MV-4-11 (cell line): ENCODE results near the gene IL5.
"Not testable (repeated sequence)": the region's sequence is repeated elsewhere in the genome, so short reads cannot be mapped to it uniquely, and the experiment has no call there.

ENCODE experiments used
- DNase-seq: peaks from one replicate; lab custom pipeline; 2025; lab: John Stamatoyannopoulos, UW

IL5 gene

DNA sequence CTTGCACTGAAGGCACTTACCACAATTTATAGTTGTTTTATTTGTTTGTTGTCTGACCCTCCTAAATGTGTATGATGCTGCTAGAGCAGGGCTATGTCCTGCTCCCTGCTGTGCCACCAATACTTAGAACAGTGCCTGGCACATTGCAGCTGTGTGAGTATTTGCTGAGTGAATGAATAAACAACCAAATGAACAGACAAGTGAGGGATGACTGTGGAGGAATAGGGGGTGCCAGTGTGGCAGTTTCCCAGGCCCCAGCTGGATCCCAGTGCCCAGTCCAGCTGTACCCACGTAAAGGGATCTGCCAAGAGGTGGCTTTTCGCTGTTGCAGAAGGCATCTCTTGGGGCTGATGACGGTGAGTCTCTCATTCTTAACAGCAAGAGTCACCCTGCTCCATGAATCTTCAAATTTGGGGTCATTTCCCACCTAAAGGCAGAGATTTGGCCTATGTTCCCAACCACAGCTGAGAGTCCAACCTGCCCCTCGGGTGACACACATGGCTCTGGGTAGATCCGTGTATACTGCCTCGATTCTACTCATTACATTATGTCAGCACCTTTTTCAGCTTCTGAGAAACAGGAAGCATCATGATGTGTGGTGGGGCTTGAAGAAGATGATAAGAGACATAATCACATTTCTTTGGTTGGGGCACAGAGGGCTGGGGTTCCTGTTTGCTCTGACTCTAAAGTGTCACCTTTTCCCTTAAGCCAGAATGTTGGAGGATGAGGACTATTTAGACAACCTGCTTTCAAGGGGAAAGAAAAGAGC is 14.3 kb downstream of the IL5 start:
- DNase-seq, result peak; percentile 9

DNA sequence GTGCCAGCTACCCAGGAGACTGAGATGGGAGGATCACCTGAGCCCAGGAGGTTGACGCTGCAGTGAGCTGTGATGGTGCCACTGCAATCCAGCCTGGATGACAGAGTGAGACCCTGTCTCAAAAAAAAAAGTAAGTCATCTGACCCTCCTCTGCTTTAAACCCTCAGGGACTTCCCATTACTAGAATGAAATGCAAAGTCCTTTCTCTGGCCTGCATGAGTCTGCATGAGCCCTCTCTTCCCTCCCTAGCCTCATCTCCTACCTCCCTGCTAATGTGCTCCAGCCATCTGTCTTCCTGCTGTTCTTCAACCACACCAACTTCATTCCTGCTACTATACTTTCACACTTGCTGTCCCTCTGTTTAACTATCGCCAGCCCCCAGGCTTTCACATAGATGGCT is 15.3 kb downstream of the IL5 start:
- no peak for DNase-seq

DNA sequence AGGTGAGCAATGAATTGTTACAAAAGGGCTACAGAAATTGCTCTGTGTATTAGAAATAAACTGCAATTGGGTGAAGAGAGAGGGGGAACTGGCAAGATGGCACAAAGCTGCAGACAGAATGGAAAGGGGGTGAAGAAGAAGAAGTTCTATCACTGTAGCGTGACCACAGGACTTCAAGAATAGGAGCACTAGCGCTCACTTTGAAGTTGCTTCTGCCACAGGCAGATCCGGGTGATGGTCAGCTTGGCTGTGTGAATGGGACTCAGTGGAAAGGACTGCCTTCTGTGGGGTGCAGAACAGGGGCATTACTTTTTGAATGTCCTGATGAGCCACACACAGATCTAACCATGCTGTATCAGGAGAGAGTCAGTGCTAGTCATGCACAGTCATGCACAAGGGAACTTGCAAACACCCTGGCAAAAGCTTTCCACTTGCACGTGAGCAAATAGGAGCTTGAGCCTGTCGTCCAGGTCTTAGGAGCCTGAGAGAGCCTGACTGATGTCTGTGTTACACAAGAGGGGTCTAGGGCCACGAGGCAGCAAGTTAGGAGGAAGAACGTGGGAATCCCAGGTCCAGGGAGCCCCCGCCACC is 16.3 kb downstream of the IL5 start:
- DNase-seq, result no peak

DNA sequence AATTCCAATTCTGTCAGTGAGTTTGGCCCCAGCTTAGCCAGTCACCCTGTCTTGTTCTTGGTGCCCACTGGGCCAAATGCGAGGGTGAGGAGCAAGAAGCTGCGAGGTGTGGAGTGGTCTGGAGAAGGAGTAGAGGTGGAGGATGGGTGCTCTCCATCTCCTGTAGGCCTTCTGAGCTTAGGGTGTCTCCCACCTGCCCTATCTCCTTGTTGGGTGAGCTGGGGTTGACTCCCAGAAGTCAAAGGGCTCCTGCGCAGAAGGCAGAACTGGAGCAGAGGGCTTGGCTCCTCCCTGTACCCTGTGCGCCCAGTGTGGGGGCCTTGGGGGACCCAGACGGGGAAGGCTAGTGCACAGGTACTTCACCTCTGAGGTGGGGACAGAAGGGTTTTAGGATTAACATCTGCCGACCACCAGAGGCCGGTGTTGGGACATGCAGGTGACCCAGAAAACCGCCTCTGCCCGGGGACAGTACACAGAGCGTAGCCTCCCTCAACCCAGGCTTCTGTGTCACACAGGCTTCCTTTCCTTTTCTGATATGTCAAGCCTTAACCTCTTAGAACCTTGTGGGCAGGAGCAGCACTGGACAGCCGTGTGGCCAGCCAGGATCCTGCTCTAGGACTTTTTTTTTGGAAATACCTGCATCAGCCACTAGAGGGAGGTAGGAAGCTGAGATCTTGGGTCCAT is 16.9 kb downstream of the IL5 start:
- DNase-seq, result peak; percentile 49

DNA sequence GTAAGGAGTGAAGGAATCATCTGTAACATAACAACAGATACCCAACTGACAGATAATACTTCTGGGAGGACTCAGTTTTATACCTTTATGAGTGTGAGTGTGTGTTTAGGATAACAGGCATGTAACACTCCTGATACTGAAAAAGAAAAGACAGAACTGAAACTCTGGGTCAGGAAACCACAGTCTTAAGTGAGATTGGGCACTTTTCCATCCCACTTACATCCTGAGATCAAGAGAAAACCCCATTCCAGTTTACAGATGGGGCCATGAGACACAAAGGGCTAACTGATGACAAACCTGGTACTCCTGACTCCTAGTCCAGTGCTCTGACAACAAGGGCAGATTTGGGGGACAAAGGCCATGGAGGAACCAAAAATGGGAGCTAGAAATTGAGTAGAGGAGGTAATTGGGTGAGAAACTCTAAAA is 18.0 kb downstream of the IL5 start:
- peak; percentile 96 for DNase-seq

DNA sequence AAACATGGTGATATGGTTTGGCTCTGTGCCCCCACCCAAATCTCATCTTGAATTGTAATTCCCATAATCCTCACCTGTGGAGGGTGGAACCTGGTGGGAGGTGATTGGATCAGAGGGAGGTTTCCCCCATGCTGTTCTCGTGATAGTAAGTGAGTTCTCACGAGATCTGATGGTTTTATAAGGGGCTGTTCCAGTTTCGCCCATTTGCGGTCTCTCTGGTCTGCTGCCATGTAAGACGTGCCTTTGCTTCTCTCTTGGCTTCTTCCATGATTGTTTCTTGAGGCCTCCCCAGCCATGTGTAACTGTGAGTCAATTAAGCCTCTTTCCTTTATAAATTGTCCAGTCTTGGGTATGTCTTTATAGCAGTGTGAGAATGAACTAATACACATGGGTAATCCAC is 18.4 kb downstream of the IL5 start:
- DNase-seq, result peak; percentile 65

DNA sequence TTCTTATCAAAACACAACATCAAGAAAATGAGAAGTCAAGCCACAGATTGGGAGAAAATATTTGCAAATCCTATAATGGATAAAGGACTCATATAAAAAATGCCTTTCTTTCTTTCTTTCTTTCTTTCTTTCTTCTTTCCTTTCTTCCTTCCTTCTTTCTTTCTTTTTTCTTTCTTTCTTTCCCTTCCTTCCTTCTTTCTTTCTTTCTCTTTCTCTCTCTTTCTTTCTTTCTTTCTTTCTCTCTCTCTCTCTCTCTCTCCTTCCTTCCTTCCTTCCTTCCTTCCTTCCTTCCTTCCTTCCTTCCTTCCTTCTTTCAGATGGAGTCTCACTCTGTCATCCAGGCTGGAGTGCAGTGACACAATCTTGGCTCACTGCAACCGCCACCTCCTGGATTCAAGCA is 21.3 kb downstream of the IL5 start:
- not testable (repeated sequence) for DNase-seq

DNA sequence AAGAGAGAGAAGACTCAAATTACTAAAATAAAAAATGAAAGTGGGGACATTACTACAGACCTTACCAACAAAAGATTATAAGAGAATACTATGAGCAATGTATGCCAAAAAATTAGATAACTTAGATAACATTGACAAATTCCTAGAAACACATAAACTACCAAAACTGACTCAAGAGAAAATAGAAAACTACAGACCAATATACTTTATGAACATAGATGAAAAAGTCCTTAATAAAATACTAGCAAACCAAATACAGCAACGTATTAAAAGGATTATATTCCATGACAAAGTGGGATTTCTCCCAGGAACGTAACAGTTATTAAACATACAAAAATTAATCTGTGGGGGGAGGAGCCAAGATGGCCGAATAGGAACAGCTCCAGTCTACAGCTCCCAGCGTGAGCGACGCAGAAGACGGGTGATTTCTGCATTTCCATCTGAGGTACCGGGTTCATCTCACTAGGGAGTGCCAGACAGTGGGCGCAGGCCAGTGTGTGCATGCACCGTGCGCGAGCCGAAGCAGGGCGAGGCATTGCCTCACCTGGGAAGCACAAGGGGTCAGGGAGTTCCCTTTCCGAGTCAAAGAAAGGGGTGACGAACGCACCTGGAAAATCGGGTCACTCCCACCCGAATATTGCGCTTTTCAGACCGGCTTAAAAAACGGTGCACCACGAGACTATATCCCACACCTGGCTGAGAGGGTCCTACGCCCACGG is 29.5 kb downstream of the IL5 start:
- not testable (repeated sequence) for DNase-seq

DNA sequence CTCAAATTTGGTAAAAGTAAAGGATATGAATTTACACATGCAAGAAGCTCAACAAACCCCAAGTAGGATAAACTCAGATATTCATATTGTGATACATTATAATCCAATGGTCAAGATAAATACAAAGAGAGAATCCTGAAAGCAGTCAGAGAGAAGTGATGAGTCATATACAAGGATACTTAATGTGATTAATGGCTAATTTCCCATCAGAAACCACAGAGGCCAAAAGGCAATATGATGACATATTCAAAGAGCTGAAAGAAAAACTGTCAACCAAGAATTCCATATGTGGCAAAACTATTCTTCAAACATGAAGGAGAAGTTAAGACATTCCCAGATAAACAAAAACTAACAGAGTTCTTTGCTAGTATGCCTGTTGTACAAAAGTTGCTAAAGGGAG is 33.2 kb downstream of the IL5 start:
- DNase-seq, result no peak

DNA sequence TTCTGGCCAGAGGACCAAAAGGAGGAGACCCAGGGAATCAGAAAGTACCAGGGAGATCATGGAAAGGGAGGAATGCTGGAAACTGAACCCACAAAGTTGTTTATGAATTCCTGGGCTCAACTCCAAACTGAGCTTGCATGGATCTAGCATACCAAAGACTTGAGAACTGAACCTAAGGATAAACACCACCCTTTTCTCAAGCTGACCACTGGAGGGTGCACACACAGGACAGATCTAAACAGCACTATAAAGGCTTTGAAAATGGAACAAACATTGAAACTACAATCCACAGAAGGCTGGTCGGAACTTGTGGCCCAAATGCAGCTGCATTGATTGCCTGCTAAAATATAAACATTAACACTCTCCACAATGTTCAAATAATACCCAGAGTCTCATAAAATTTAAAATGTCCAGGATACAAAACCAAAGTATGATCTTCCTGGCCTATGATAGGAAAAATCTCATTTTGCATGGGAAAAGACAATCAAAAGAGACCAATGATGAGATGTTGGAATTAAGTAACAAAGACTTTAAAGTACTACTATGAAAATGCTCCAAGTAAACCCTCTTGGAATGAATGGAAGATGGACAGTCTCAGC is 37.1 kb downstream of the IL5 start:
- DNase-seq, result peak; percentile 44

DNA sequence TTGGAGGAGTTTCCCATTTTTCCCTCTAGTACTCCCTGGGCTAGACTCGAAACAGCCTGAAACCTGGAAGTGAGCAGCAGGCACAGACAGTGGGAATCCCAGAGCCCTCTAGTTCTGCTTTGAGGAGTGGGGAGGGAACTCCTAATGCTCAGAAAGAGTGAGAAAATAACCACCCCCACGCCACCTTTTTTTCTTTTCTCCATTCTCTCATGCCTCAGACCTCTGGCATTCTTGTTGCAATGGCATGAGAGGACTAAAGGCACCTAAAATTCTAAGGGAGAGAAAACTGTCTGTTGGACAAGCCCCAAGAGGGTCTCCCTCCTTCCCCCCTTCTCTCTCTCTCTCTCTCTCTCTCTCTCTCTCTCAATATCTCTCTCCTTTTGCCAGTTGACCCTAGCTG is 37.7 kb downstream of the IL5 start:
- no peak for DNase-seq

DNA sequence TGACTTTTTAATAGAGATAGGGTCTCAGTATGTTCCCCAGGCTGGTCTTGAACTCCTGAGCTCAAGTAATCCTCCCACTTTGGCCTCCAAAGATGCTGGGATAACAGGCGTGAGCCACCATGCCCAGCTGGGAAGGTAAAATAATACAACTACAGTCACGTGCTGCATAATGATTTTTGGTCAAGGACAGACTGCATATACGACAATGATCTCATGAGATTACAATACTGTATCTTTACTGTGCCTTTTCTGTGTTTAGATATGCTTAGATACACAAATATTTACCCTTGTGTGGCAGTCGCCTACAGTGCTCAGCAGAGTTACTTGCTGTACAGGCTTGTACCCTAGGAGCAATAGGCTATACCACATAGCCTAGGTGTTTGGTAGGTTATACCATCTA is 38.6 kb downstream of the IL5 start:
- no peak for DNase-seq

DNA sequence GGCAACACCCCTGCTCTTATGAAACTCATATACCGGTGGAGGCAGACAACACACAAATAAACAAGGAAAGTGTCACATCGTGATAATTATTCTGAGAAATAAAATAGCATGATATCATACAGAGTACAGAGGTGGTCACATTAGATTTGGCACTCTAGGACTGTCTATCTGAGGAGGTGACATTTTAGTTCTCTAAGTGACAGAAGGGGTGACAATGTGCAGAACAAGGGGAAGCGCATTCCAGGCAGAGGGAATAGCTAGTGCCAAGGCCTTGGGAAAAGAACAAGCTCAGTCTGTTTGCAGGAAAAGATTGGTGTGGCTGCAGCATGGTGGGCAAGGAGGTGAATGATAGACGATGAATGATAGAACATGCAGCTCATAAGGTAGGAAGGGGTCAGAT is 40.1 kb downstream of the IL5 start:
- DNase-seq, result no peak

DNA sequence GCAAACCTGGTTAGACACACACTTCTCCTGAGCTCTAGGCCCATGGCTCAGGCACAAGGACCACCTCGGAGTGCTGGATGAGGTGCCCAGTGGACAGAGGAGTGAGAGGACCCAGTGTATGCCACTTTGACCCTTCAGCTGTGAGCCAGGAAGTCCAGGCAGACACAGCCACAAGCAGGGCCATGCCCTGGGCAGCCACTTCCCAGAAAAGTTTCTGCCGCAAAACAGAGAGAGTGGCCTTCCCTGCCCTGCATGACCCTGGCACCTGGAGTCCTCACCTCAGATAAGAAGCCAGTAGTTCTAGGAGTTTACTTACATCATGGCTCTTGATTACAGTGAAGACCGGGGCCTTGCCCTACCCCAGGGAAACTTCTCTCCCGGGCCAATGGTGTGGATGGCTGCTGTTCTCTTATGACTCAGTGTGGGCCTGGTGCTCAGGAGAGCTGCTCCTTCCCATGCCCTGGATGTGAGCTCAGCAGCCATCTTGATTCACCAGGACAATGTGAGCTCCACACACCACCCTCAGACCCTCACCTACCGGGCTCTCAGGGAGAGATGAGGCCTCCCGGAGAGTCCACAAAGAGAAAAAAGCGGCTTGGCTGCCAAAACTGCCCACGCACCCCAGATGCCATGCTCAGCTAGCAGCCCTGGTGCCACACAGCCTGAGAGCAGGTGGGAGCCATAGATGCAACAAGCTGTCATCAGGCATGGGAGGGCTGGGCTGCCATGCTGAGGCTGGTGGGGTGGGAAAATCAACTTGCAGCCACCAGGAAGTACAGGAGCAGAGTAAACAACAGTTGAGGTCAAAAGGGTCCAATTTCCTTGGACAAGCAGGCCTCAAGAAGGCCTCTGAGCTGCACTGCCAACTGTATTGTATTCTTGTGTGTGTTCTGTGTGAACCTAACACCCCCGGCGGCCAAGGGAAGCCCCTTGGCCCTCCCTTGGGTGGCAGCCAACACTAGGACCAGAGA is 41.1 kb downstream of the IL5 start:
- no peak for DNase-seq

DNA sequence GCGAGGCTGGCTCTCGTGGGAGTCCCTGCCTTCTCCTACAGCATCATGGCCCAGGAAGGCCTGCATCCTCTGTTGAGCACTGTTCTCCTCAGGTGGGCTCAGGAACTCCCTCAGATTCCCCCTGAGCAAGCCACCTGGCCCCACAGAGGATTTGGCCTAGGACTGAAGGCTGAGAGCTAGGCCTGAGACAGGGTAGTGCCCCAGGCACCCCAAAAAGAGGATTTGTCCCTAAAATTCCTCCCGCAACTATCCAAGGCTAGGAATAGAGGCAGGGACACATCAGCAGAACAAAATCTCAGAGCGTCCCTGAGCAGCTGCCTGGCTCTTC is 41.7 kb downstream of the IL5 start:
- DNase-seq, result no peak

DNA sequence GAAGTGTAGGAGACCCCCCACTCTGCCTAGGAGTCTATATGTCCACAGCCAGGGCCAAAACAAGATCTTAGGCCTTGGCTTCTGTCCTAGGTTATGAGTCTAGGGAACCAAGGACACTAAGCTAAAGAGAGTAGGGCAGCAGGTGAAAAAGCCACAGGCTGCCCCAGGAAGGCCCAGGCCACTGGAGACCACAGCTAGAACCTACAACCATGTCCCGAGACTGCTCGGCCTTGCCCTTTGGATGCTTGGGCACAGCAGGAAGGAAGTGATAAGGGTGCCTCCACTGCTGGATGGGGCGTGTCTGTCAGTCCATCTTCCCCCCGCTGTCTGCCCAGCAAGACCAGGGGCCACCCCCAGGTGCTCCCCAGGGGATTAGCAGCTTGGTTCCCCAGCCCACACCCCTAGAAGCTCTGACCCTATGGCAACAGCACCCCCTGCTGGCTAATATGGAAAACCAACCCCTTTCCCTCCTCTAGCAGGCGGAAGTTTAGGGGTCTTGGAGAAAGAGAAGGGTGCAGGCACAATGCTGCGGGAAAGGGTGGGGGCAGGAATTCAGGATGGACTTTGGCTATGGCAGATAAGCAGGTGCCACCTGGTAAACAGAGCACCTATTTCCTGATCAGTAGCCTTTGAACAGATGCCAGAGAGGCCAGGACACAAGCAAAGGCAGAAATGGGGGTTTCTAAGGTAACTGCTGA is 42.2 kb downstream of the IL5 start:
- peak; percentile 57 for DNase-seq

DNA sequence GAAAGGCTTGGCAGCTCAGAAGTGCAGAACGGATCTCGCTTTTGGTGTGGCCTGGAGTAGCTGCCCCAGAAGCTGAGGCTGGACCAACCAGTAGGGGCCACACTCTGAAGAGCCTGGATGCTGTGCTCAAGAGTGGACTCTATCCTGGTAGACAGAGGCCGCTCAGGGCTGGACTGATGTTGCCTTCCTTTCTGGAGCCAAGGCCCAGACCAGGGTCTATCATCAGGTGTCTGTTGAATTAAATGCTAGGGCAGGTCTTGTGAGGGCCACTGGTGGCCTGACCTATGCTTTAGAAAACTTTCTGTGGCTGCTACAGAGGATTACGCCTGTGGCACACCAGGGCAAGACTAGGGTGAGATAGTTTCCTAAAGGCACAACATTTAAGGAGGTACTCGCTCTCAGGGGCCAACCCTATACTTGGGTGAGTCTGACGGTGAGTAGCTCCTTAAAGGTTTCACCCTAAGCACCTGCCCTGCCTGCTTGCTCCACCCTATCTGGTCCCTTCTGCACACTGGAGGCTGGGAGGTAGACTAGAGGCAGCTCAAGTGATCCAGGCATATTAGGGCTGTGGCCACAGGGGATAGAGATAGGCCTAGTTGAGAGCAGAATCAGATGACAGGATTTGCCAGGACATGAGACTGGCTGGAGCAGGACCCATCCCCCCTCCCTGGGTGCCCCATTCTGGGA is 42.9 kb downstream of the IL5 start:
- DNase-seq, result no peak

DNA sequence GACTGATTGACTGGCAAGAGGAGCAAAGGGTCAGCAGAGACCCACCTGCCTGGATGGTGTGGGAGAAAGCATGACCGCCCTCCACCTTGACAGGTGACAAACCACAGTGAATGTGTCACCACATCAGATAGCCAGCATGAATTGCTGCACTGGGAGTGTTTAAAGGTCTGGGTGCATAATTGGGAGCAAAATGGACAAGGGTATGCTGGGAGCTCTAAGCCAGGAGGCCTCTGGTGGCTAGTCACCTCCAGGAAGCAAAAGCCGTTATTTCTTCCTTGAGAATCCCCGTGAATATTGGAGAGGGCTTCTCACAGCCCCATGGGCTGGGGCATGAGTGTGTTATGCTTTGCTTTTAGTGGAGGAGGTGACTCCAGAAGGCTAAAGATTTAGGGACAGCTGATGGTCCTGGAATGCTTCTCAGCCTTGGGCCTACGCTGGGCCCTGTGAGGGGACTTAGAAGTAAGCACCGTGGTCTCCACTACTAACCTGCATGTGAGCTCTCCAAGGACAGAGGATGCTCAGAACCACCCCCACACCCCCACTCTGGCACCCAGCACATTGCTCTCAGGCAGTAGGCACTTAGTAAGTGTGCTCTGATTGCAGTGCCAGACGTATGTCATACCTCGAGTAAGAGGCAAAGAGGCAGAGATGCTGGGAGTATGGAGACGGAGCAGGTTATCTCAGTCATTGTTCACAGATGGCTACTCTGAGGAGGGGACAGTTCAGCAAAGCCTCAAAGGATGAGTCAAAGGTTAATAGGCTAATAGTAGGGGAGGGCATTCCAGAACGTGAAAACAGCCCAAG is 43.7 kb downstream of the IL5 start:
- DNase-seq, result no peak

DNA sequence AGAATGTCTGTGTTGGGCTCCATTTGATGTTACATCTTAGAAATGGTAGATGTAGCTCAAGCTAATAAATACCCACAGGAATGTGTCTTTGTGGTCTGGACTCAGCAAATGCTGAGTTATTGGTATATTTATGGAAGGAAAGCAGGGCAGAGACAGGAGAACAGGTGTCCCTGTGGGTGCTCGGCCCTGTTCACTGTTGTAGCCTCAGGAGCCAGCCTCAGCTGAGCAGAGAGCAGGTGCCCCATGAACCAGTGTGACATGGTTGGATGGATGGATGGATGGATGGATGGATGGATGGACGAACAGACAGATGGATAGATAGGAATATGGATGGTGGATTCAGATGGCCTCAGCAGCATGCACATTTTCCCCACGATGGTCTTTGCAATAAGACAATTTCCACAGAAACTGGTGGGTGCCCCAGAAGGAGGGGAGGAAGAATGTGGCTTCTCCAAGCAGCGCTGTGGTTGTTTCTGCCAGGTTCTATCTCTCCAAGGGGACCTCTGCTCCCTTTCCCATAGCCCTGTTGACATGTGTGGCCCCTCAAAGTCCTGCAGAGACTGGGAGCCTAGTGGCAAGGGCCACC is 44.5 kb downstream of the IL5 start:
- DNase-seq, result no peak
